Measurements from ENCODE around the gene PTGER1. TPM values are rescaled to one million over a fixed set of nuclear protein-coding genes. Genes with fewer than 3 reads are reported as not detected.

Gene PTGER1
- total and polyA plus RNA-seq, 4 donors: 0.15 to 0.42 (median 0.22) TPM; not detected in 1

- WGBS: 85% methylated on average over 9 of the region's 9 CpGs
- TF ChIP-seq TAF1 (conservative IDR thresholded peaks at IDR 0.05): no peak
- TF ChIP-seq FOXA2 (IDR thresholded peaks at IDR 0.05): no peak
- no peak for TF ChIP-seq CTCF (IDR thresholded peaks at IDR 0.05; ENCODE audit: low read depth, low read length, missing input control)
- TF ChIP-seq ZBTB33 (IDR thresholded peaks at IDR 0.05): no peak
These were observed 7.3 kb downstream of the PTGER1 start for GRCh38 chr19:14467816-14468215.

GRCh38 chr19:14467391-14467790 is 7.8 kb downstream of the PTGER1 start:
- H3K4me3 ChIP-seq (ENCODE audit: low read depth in 1 of 3, low read length in 3 of 3): no peak overlapping the region
- H3K9me3 ChIP-seq (ENCODE audit: control insufficient read depth in 4 of 4, low read length in 3 of 4): no peaks in the 10 kb centered on the region
- peaks cover 0 to 6% (median 3%) of the 10 kb centered on the region in 4 donors for H3K4me1 ChIP-seq (ENCODE audit: control insufficient read depth in 4 of 4, insufficient read depth in 4 of 4, low read length in 3 of 4)
- no peak overlapping the region for H3K27ac ChIP-seq (ENCODE audit: low read depth in 1 of 2, low read length in 2 of 2)
- H3K9ac ChIP-seq (ENCODE audit: low read depth in 1 of 2, low read length in 2 of 2): no peak overlapping the region
- peaks cover 0 to 3% (median 0%) of the 10 kb centered on the region in 4 donors for H3K27me3 ChIP-seq (ENCODE audit: control insufficient read depth in 4 of 4, insufficient read depth in 4 of 4, low read length in 3 of 4)
- TF ChIP-seq FOXA1 (IDR thresholded peaks at IDR 0.05) (no peak), HNF4G (IDR thresholded peaks at IDR 0.05) (no peak), MAX (IDR thresholded peaks at IDR 0.05) (no peak), NR2F2 (IDR thresholded peaks at IDR 0.05) (no peak)
- no peak for DNase-seq (ENCODE audit: low spot score)
- peaks cover 15 to 46% (median 17%) of the 10 kb centered on the region in 4 donors for H3K36me3 ChIP-seq (ENCODE audit: control insufficient read depth in 4 of 4, insufficient read depth in 3 of 4, low read depth in 1 of 4, low read length in 3 of 4)
- WGBS: 92% methylated on average over 12 of the region's 12 CpGs

More at GRCh38 chr19:14467816-14468215, 7.3 kb downstream of the PTGER1 start:
- Histone ChIP-seq H3K4me3 (ENCODE audit: low read depth in 1 of 3, low read length in 3 of 3) (no peak overlapping the region), H3K9ac (ENCODE audit: low read depth in 1 of 2, low read length in 2 of 2) (no peak overlapping the region), H3K36me3 (ENCODE audit: control insufficient read depth in 4 of 4, insufficient read depth in 3 of 4, low read depth in 1 of 4, low read length in 3 of 4) (peaks cover 15 to 43% (median 17%) of the 10 kb centered on the region in 4 donors), H3K4me1 (ENCODE audit: control insufficient read depth in 4 of 4, insufficient read depth in 4 of 4, low read length in 3 of 4) (peaks cover 0 to 8% (median 6%) of the 10 kb centered on the region in 4 donors), H3K9me3 (ENCODE audit: control insufficient read depth in 4 of 4, low read length in 3 of 4) (no peaks in the 10 kb centered on the region), H3K27me3 (ENCODE audit: control insufficient read depth in 4 of 4, insufficient read depth in 4 of 4, low read length in 3 of 4) (peaks cover 0 to 3% (median 0%) of the 10 kb centered on the region in 4 donors), H3K27ac (ENCODE audit: low read depth in 1 of 2, low read length in 2 of 2) (no peak overlapping the region)
- DNase-seq (ENCODE audit: low spot score): no peak

- peaks cover 10 to 41% (median 16%) of the 10 kb centered on the region in 4 donors for H3K36me3 ChIP-seq (ENCODE audit: control insufficient read depth in 4 of 4, insufficient read depth in 3 of 4, low read depth in 1 of 4, low read length in 3 of 4)
These were observed 11.4 kb downstream of the PTGER1 start for GRCh38 chr19:14463747-14464146.

More at GRCh38 chr19:14463747-14464146, 11.4 kb downstream of the PTGER1 start:
- Histone ChIP-seq H3K4me1 (ENCODE audit: control insufficient read depth in 4 of 4, insufficient read depth in 4 of 4, low read length in 3 of 4) (no peaks in the 10 kb centered on the region), H3K27me3 (ENCODE audit: control insufficient read depth in 4 of 4, insufficient read depth in 4 of 4, low read length in 3 of 4) (no peaks in the 10 kb centered on the region), H3K4me3 (ENCODE audit: low read depth in 1 of 3, low read length in 3 of 3) (no peak overlapping the region), H3K9me3 (ENCODE audit: control insufficient read depth in 4 of 4, low read length in 3 of 4) (no peaks in the 10 kb centered on the region), H3K27ac (ENCODE audit: low read depth in 1 of 2, low read length in 2 of 2) (no peak overlapping the region), H3K9ac (ENCODE audit: low read depth in 1 of 2, low read length in 2 of 2) (no peak overlapping the region)
- no peak for DNase-seq (ENCODE audit: low spot score)
- WGBS: 96% methylated on average over 21 of the region's 21 CpGs
- TF ChIP-seq JUND (IDR thresholded peaks at IDR 0.05) (no peak), RAD21 (IDR thresholded peaks at IDR 0.05) (no peak), SP1 (IDR thresholded peaks at IDR 0.05) (no peak), MAX (IDR thresholded peaks at IDR 0.05) (no peak), CTCF (IDR thresholded peaks at IDR 0.05; ENCODE audit: low read depth, low read length, missing input control) (no peak), ZBTB33 (IDR thresholded peaks at IDR 0.05) (no peak), HNF4A (conservative IDR thresholded peaks at IDR 0.05) (no peak), TAF1 (conservative IDR thresholded peaks at IDR 0.05) (no peak), EGR1 (IDR thresholded peaks at IDR 0.05; ENCODE audit: low read depth in 2 of 2) (no peak), YY1 (IDR thresholded peaks at IDR 0.05) (no peak)

Data from liver (tissue), 9 donors.